GM18519 (cell line): ENCODE data around the gene APPL2.

Source experiments
- ATAC-seq: cut with Tn5 transposase; IDR thresholded peaks from one replicate; pipeline ENCODE4 v1.9.1; 2021; ENCODE audit warnings: mild to moderate bottlenecking, moderate library complexity; ENCODE audit not compliant: unreplicated experiment, low FRiP score

The APPL2 gene

GRCh38 chr12:105156260-105156659, 79.7 kb downstream of the APPL2 start:
- no peak for ATAC-seq

GRCh38 chr12:105142259-105142658, 93.7 kb downstream of the APPL2 start:
- no peak for ATAC-seq

- no peak for ATAC-seq
Measured at GRCh38 chr12:105141320-105141922, 94.6 kb downstream of the APPL2 start.

- ATAC-seq = no peak
Measured at GRCh38 chr12:105138248-105138647, 97.7 kb downstream of the APPL2 start.
